ENCODE measurements around the gene GRID1.

- TF ChIP-seq CTCF (IDR thresholded peaks at IDR 0.05) (no peak), POLR2A (IDR thresholded peaks at IDR 0.05) (no peak)
Measured at GRCh38 chr10:85643845-85644525, 722.6 kb downstream of the GRID1 start.

Measured in breast epithelium (tissue), 3 donors.